ENCODE results near the gene MEOX2.

MEOX2 gene

DNA sequence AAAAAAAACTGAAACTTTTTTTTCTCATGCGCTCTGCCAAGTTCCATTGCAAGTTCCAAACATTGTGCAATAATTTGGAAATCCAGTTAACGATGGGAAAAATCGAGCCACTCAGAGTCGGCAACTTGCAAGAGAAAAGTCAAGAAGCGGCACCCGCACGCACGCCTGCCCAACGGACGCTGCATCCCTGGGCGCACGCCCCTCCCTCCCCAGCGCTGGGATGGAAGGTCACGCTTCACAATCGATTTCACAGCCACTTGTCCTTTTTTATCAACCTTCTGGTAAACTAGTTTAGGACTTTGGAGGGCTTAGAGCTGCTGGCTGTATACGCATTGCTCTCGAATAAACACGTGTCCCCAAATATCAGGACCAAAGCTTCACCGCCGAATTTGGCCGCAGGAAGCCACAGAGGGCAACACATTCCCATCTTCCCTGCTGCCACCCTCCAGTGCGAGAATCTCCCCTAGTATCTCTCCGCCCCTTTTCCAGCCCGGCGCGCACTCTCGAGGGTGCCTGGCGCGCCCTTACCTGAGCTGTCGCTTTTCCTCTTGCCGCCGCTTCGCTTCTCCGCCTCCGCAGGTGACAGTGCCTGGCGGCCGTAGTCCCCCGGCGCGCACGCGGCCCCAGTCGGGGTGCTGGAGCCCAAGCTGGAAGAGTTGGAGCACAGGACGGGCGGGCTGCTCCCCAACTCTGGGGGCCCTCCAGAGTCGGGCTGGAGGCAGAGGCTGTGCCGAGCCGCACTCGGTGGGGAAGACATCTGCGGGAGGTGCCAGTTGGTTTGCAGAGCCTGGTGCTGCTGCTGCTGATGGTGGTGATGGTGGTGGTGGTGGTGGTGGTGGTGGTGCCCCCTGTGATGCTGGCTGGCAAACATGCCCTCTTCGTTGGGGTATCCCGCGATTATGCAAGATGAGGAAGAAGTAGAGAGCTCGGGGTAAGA is 857 bp downstream of the MEOX2 start:
- TF ChIP-seq, protein P1, sequence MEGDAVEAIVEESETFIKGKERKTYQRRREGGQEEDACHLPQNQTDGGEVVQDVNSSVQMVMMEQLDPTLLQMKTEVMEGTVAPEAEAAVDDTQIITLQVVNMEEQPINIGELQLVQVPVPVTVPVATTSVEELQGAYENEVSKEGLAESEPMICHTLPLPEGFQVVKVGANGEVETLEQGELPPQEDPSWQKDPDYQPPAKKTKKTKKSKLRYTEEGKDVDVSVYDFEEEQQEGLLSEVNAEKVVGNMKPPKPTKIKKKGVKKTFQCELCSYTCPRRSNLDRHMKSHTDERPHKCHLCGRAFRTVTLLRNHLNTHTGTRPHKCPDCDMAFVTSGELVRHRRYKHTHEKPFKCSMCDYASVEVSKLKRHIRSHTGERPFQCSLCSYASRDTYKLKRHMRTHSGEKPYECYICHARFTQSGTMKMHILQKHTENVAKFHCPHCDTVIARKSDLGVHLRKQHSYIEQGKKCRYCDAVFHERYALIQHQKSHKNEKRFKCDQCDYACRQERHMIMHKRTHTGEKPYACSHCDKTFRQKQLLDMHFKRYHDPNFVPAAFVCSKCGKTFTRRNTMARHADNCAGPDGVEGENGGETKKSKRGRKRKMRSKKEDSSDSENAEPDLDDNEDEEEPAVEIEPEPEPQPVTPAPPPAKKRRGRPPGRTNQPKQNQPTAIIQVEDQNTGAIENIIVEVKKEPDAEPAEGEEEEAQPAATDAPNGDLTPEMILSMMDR (IDR thresholded peaks at IDR 0.05; ENCODE audit: low read depth, low read length) = no peak
- TF ChIP-seq POLR2A (IDR thresholded peaks at IDR 0.05; ENCODE audit: extremely low read depth, insufficient read length) (no peak), MYC (IDR thresholded peaks at IDR 0.05; ENCODE audit: low read depth, low read length) (no peak)
- TF ChIP-seq, protein P2, sequence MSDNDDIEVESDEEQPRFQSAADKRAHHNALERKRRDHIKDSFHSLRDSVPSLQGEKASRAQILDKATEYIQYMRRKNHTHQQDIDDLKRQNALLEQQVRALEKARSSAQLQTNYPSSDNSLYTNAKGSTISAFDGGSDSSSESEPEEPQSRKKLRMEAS (IDR thresholded peaks at IDR 0.05; ENCODE audit: low read depth, low read length) = no peak
- no peak for DNase-seq (ENCODE audit: low read depth)
- H3K4me3 ChIP-seq (ENCODE audit: low read depth, low read length) = no peak overlapping the region

DNA sequence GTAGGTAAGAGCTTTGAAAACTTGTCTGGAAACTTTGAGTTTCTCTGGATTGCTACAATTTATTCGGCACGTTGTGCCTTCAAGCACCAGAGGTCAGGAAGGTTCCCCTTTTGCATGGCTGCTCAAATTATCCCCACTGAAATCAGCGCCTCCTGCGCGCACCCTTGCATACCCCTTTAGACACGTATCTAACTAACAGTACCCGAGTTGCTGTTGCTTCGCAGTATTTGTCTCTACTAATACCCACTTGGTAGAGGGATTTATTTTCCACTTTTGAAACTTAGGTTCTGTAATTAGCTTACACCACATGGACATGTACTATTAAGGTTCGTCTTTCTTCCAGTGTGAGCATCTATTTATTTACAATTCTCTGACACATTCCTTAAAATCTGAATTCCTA is 1.6 kb downstream of the MEOX2 start:
- no peak overlapping the region for H3K4me3 ChIP-seq (ENCODE audit: low read depth, low read length)
- TF ChIP-seq, protein P2 (IDR thresholded peaks at IDR 0.05; ENCODE audit: low read depth, low read length) = no peak
- TF ChIP-seq MYC (IDR thresholded peaks at IDR 0.05; ENCODE audit: low read depth, low read length) (no peak), POLR2A (IDR thresholded peaks at IDR 0.05; ENCODE audit: extremely low read depth, insufficient read length) (no peak)
- TF ChIP-seq, protein P1 (IDR thresholded peaks at IDR 0.05; ENCODE audit: low read depth, low read length) = no peak
- DNase-seq (ENCODE audit: low read depth) = no peak

DNA sequence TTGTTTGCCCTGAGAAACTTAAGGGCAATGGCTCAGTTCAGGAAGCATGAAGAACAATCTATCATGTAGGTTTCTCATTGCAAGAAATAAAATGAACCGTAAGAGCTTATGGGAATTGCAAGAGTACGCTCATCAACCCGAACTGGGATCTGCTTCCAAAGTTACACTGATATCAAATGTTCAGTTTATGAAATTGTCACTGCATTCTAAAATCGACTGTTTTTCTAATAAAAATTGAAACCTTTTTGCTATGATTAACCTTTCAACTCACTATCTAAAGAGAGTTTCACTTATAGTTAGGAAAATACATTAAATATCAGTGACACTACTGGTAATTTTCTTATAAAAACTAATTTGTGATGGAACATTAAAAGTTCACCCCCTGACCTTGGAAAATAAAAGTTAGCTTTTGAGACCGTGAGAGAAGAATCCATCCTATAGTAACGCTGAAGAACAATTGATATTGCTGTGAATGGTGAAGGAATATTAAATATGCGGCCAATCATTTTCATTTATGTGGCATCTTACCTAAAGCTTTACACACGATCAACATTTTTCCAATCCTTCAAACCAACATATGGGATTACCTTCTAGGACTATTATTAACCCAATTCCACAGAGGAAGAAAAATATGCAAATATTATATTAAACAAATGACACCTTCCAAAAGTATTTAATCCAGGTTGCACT is 2.2 kb downstream of the MEOX2 start:
- H3K4me3 ChIP-seq (ENCODE audit: low read depth, low read length) = no peak overlapping the region
- DNase-seq (ENCODE audit: low read depth) = no peak

DNA sequence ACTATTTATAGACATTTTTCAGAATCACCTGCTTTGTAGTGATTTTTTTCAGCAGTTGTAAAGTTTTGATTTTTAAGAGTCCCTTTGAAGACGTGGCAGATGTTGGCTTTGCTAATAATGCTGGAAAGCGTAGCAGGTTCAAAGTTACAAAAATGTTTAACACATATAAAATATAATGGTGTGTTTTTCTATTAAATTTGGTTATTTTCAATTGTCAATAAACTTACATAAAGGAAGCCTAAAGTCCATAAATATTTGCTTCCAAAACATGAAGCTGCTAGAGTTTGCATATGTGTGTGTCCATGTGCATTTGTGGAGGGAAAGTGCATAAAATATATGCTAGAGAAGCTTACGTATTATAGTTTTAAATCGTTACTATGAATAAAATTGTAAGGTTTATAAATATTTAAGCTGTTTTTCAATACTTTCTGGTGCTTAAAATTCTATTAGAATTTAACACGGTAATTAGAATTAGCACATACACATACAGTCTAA is 3.7 kb downstream of the MEOX2 start:
- DNase-seq (ENCODE audit: low read depth) = no peak
- TF ChIP-seq, protein P1 (IDR thresholded peaks at IDR 0.05; ENCODE audit: low read depth, low read length) = no peak
- no peak for TF ChIP-seq MYC (IDR thresholded peaks at IDR 0.05; ENCODE audit: low read depth, low read length)
- TF ChIP-seq POLR2A (IDR thresholded peaks at IDR 0.05; ENCODE audit: extremely low read depth, insufficient read length) = no peak
- TF ChIP-seq, protein P2 (IDR thresholded peaks at IDR 0.05; ENCODE audit: low read depth, low read length) = no peak

More for the DNA sequence above, 2.2 kb downstream of the MEOX2 start:
- TF ChIP-seq, protein P1 (IDR thresholded peaks at IDR 0.05; ENCODE audit: low read depth, low read length) = no peak
- no peak for TF ChIP-seq MYC (IDR thresholded peaks at IDR 0.05; ENCODE audit: low read depth, low read length)
- TF ChIP-seq, protein P2 (IDR thresholded peaks at IDR 0.05; ENCODE audit: low read depth, low read length) = no peak
- TF ChIP-seq POLR2A (IDR thresholded peaks at IDR 0.05; ENCODE audit: extremely low read depth, insufficient read length) = no peak

DNA sequence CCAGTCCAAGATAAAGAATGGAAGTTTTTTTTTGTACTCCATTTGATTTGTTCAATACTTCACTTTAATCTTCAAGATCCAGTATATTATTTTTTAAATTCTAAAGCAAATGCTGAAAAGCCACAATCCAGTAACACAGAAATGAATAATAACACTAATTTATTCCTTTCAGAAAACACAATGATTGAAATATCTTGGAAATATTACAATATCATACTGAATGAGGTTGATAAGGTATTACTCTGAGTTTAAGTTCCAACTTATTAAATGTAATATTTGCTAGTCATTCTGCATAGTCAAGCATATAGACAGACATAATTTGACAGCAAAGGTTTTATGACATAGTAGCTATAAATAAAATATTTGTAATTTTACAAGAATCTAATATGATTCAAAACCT is 4.4 kb downstream of the MEOX2 start:
- TF ChIP-seq, protein P1 (IDR thresholded peaks at IDR 0.05; ENCODE audit: low read depth, low read length) = no peak
- TF ChIP-seq MYC (IDR thresholded peaks at IDR 0.05; ENCODE audit: low read depth, low read length) = no peak
- TF ChIP-seq, protein P2 (IDR thresholded peaks at IDR 0.05; ENCODE audit: low read depth, low read length) = no peak
- H3K4me3 ChIP-seq (ENCODE audit: low read depth, low read length) = no peak overlapping the region
- DNase-seq (ENCODE audit: low read depth) = no peak

More for the DNA sequence above, 3.7 kb downstream of the MEOX2 start:
- no peak overlapping the region for H3K4me3 ChIP-seq (ENCODE audit: low read depth, low read length)

Data from NB4 (cell line).